GM12801 (cell line): Measurements from ENCODE around the gene PCK2.

Source experiments
- CTCF ChIP-seq: IDR thresholded peaks from one replicate; pipeline ENCODE4 v1.5.1; 2011; ENCODE audit warnings: control low read depth; ENCODE audit not compliant: insufficient read length; ENCODE audit errors: extremely low read depth

Gene PCK2

GRCh38 chr14:24098229-24098926 lies 4.3 kb downstream of the PCK2 start:
- no peak for TF ChIP-seq CTCF

- no peak for TF ChIP-seq CTCF
These were observed 5.1 kb downstream of the PCK2 start for GRCh38 chr14:24098927-24099813.

GRCh38 chr14:24100197-24100981 lies 6.3 kb downstream of the PCK2 start:
- no peak for TF ChIP-seq CTCF

- no peak for TF ChIP-seq CTCF
These were observed 6.9 kb downstream of the PCK2 start for GRCh38 chr14:24100982-24101494.

GRCh38 chr14:24102357-24103048 lies 8.4 kb downstream of the PCK2 start:
- no peak for TF ChIP-seq CTCF

GRCh38 chr14:24103451-24103850 lies 9.3 kb downstream of the PCK2 start:
- TF ChIP-seq CTCF: no peak
